Measurements from ENCODE around the gene MGMT. TPM values are rescaled to one million over a fixed set of nuclear protein-coding genes. Genes with fewer than 3 reads are reported as not detected.

Gene MGMT
- total and polyA plus RNA-seq, 2 donors (not counting 1 experiment from before 2014, with no cell fraction given): 1.9 to 29.1 TPM

DNA sequence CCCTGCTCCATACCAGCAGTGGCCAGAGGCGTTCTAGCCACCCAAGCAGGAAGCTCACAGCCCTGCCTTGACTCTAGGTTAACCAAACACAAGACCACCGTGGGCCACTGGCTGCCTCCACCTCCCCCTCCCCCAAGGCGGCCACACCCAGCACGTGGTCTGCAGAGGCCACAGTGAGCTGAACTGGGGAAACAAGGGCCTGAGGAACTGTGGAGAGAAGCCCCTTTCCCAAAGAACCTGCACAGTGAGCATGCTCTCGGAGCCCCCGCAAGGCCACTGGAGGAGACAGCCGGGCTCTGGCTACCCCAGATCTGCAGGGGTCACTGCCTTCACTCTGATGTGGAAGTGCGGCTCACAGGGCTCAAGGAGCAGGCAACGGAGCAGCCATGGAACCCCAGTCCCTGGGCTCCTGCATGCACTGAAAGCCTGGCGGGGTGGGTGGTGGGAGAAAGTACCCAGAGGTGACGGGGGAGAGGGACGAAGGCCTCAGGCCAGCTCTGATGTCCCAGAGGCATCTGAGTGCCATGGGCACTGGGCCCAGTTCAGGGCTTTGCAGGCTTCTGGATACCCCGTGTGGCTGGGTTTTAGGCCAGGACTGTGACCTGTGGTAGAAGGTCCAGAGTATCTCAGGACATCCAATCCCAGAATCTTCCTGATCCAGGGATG is 307.8 kb downstream of the MGMT start:
- no peak for DNase-seq (ENCODE audit: low read depth in 2 of 2)
- Histone ChIP-seq H3K36me3 (ENCODE audit: control insufficient read depth, insufficient read depth, low read length) (no peaks in the 10 kb centered on the region), H4K20me1 (ENCODE audit: control insufficient read depth, extremely low read depth, insufficient read depth, low read length) (no peaks in the 10 kb centered on the region), H3K9me3 (ENCODE audit: control insufficient read depth, insufficient read depth, low read depth, low read length) (no peaks in the 10 kb centered on the region), H3K9ac (ENCODE audit: insufficient read depth, low read length) (no peak overlapping the region), H3K4me1 (ENCODE audit: control insufficient read depth, extremely low read depth, insufficient read depth, low read length) (no peaks in the 10 kb centered on the region), H2AFZ (ENCODE audit: low read length) (no peak overlapping the region), H3K4me2 (ENCODE audit: extremely low read depth, insufficient read depth, low read length) (no peak overlapping the region), H3K27ac (ENCODE audit: insufficient read depth, low read length) (no peak overlapping the region), H3K79me2 (ENCODE audit: control insufficient read depth, insufficient read depth, low read length) (no peaks in the 10 kb centered on the region), H3K4me3 (replicated peaks in 1 of 4; ENCODE audit: control extremely low read depth in 1 of 4, insufficient read depth in 1 of 4, low read depth in 3 of 4, low read length in 4 of 4) (no peak overlapping the region), H3K27me3 (ENCODE audit: control insufficient read depth, insufficient read depth, low read length) (no peaks in the 10 kb centered on the region)
- no peak for TF ChIP-seq EZH2 (IDR thresholded peaks at IDR 0.05; ENCODE audit: low read length, missing control alignments)
- TF ChIP-seq CTCF (conservative IDR thresholded peaks at IDR 0.05 in 1 of 2, IDR thresholded peaks at IDR 0.05 in 1 of 2; ENCODE audit: low read depth in 1 of 2, low read length in 2 of 2): no peak

- no peak for DNase-seq (ENCODE audit: low read depth in 2 of 2)
- H3K27ac ChIP-seq (ENCODE audit: insufficient read depth, low read length): no peak overlapping the region
- no peaks in the 10 kb centered on the region for H3K36me3 ChIP-seq (ENCODE audit: control insufficient read depth, insufficient read depth, low read length)
- no peak overlapping the region for H3K9ac ChIP-seq (ENCODE audit: insufficient read depth, low read length)
- no peak overlapping the region for H3K4me3 ChIP-seq (replicated peaks in 1 of 4; ENCODE audit: control extremely low read depth in 1 of 4, insufficient read depth in 1 of 4, low read depth in 3 of 4, low read length in 4 of 4)
- no peak overlapping the region for H3K4me2 ChIP-seq (ENCODE audit: extremely low read depth, insufficient read depth, low read length)
- H3K79me2 ChIP-seq (ENCODE audit: control insufficient read depth, insufficient read depth, low read length): no peaks in the 10 kb centered on the region
- TF ChIP-seq EZH2 (IDR thresholded peaks at IDR 0.05; ENCODE audit: low read length, missing control alignments) (no peak), CTCF (conservative IDR thresholded peaks at IDR 0.05 in 1 of 2, IDR thresholded peaks at IDR 0.05 in 1 of 2; ENCODE audit: low read depth in 1 of 2, low read length in 2 of 2) (no peak)
- H3K4me1 ChIP-seq (ENCODE audit: control insufficient read depth, extremely low read depth, insufficient read depth, low read length): no peaks in the 10 kb centered on the region
- no peak overlapping the region for H2AFZ ChIP-seq (ENCODE audit: low read length)
- H4K20me1 ChIP-seq (ENCODE audit: control insufficient read depth, extremely low read depth, insufficient read depth, low read length): no peaks in the 10 kb centered on the region
- H3K27me3 ChIP-seq (ENCODE audit: control insufficient read depth, insufficient read depth, low read length): no peaks in the 10 kb centered on the region
- H3K9me3 ChIP-seq (ENCODE audit: control insufficient read depth, insufficient read depth, low read depth, low read length): no peaks in the 10 kb centered on the region
Observed at GRCh38 chr10:129775681-129776080, 308.6 kb downstream of the MGMT start.

GRCh38 chr10:129777687-129778086 is 310.6 kb downstream of the MGMT start:
- H2AFZ ChIP-seq (ENCODE audit: low read length): no peak overlapping the region
- H3K9ac ChIP-seq (ENCODE audit: insufficient read depth, low read length): no peak overlapping the region
- H3K27ac ChIP-seq (ENCODE audit: insufficient read depth, low read length): no peak overlapping the region
- H3K4me3 ChIP-seq (replicated peaks in 1 of 4; ENCODE audit: control extremely low read depth in 1 of 4, insufficient read depth in 1 of 4, low read depth in 3 of 4, low read length in 4 of 4): no peak overlapping the region
- no peaks in the 10 kb centered on the region for H3K27me3 ChIP-seq (ENCODE audit: control insufficient read depth, insufficient read depth, low read length)
- no peaks in the 10 kb centered on the region for H3K79me2 ChIP-seq (ENCODE audit: control insufficient read depth, insufficient read depth, low read length)
- DNase-seq (ENCODE audit: low read depth in 2 of 2): no peak
- TF ChIP-seq EZH2 (IDR thresholded peaks at IDR 0.05; ENCODE audit: low read length, missing control alignments): no peak
- TF ChIP-seq CTCF (conservative IDR thresholded peaks at IDR 0.05 in 1 of 2, IDR thresholded peaks at IDR 0.05 in 1 of 2; ENCODE audit: low read depth in 1 of 2, low read length in 2 of 2): no peak
- H3K9me3 ChIP-seq (ENCODE audit: control insufficient read depth, insufficient read depth, low read depth, low read length): no peaks in the 10 kb centered on the region
- no peaks in the 10 kb centered on the region for H3K36me3 ChIP-seq (ENCODE audit: control insufficient read depth, insufficient read depth, low read length)
- H3K4me2 ChIP-seq (ENCODE audit: extremely low read depth, insufficient read depth, low read length): no peak overlapping the region
- no peaks in the 10 kb centered on the region for H4K20me1 ChIP-seq (ENCODE audit: control insufficient read depth, extremely low read depth, insufficient read depth, low read length)
- H3K4me1 ChIP-seq (ENCODE audit: control insufficient read depth, extremely low read depth, insufficient read depth, low read length): no peaks in the 10 kb centered on the region

Measured in fibroblast of lung (primary cell).